ENCODE measurements around the gene FBXO46. TPM values are rescaled to one million over a fixed set of nuclear protein-coding genes. Genes with fewer than 3 reads are reported as not detected.
A peak's percentile ranks its signal among the peaks of the same experiment; 100 is the strongest.

The FBXO46 gene
- total and polyA plus RNA-seq, 2 of the 13 experiments (the other 11 are each of a cell fraction or from before 2014, with no cell fraction given): 6.2 to 6.4 TPM

DNA sequence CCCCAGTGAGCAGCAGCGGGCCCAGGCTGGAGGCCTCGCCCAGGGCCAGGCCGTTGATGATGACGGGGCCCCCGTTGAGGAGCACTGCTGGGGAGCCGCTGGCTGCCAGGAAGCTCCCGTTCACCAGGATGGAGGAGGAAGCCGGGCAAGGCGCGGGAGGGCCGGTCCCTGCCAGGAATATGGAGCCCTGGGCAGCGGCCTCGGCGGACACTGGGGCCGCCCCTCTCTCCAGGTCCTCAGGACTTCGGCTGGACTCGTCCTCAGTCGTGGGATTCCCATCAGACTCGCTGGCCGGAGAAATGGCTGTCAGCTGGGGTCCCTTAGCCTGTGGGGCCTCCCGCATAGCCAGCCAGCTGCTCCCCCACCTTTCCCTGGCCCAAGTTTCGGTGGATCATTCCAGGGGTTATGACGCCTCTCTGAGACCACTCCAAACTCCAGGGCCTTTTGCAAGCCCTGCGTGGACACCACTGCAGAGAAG is 36.2 kb upstream of the FBXO46 start (continued):
- TF ChIP-seq, protein P1, sequence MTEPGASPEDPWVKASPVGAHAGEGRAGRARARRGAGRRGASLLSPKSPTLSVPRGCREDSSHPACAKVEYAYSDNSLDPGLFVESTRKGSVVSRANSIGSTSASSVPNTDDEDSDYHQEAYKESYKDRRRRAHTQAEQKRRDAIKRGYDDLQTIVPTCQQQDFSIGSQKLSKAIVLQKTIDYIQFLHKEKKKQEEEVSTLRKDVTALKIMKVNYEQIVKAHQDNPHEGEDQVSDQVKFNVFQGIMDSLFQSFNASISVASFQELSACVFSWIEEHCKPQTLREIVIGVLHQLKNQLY (CRISPR knock-in tag; IDR thresholded peaks at IDR 0.05): 0 out of 2 replicates have a peak, but pooled peaks have one; percentile 7
- TF ChIP-seq ZSCAN30 (CRISPR knock-in tag; IDR thresholded peaks at IDR 0.05) (no peak), MED1 (CRISPR knock-in tag; IDR thresholded peaks at IDR 0.05) (no peak), RXRA (CRISPR knock-in tag; IDR thresholded peaks at IDR 0.05) (peak; percentile 22; the same call in 1 of the 2 replicates), SSRP1 (CRISPR knock-in tag; IDR thresholded peaks at IDR 0.05) (no peak), ZSCAN21 (CRISPR knock-in tag; IDR thresholded peaks at IDR 0.05; ENCODE audit: borderline replicate concordance) (0 out of 2 replicates have a peak, but pooled peaks have one; percentile 24), MEIS1 (CRISPR knock-in tag; IDR thresholded peaks at IDR 0.05; ENCODE audit: borderline replicate concordance) (0 out of 2 replicates have a peak, but pooled peaks have one; percentile 31), HNF4G (IDR thresholded peaks at IDR 0.05; ENCODE audit: borderline replicate concordance, low read depth, low read length) (no peak), HNF4G (CRISPR knock-in tag; IDR thresholded peaks at IDR 0.05; ENCODE audit: borderline replicate concordance, low read depth) (peak; percentile 18; the same call in 1 of the 2 replicates), ZC3H4 (CRISPR knock-in tag; IDR thresholded peaks at IDR 0.05; ENCODE audit: borderline replicate concordance) (no peak), ZFP1 (CRISPR knock-in tag; IDR thresholded peaks at IDR 0.05) (no peak), ZNF605 (CRISPR knock-in tag; IDR thresholded peaks at IDR 0.05) (0 out of 2 replicates have a peak, but pooled peaks have one; percentile 22), ZNF703 (CRISPR knock-in tag; IDR thresholded peaks at IDR 0.05; ENCODE audit: borderline replicate concordance) (no peak), MYC (CRISPR knock-in tag; IDR thresholded peaks at IDR 0.05; ENCODE audit: borderline replicate concordance) (0 out of 2 replicates have a peak, but pooled peaks have one; percentile 1), ZNF792 (CRISPR knock-in tag; IDR thresholded peaks at IDR 0.05) (no peak), ZFP36 (IDR thresholded peaks at IDR 0.05; ENCODE audit: borderline replicate concordance, low read depth, low read length, partially characterized antibody) (no peak), MBNL3 (CRISPR knock-in tag; conservative IDR thresholded peaks at IDR 0.05) (no peak), ZNF121 (CRISPR knock-in tag; IDR thresholded peaks at IDR 0.05) (no peak), ATAD3A (CRISPR knock-in tag; IDR thresholded peaks at IDR 0.05) (no peak), SNAPC2 (CRISPR knock-in tag; IDR thresholded peaks at IDR 0.05) (no peak), ZNF678 (CRISPR knock-in tag; IDR thresholded peaks at IDR 0.05) (0 out of 2 replicates have a peak, but pooled peaks have one; percentile 44), ZNF7 (CRISPR knock-in tag; IDR thresholded peaks at IDR 0.05) (no peak)
- TF ChIP-seq, protein P2, sequence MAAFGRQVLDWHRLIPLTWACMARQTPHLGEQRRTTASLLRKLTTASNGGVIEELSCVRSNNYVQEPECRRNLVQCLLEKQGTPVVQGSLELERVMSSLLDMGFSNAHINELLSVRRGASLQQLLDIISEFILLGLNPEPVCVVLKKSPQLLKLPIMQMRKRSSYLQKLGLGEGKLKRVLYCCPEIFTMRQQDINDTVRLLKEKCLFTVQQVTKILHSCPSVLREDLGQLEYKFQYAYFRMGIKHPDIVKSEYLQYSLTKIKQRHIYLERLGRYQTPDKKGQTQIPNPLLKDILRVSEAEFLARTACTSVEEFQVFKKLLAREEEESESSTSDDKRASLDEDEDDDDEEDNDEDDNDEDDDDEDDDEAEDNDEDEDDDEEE (CRISPR knock-in tag; IDR thresholded peaks at IDR 0.05): no peak
- TF ChIP-seq, protein P3, sequence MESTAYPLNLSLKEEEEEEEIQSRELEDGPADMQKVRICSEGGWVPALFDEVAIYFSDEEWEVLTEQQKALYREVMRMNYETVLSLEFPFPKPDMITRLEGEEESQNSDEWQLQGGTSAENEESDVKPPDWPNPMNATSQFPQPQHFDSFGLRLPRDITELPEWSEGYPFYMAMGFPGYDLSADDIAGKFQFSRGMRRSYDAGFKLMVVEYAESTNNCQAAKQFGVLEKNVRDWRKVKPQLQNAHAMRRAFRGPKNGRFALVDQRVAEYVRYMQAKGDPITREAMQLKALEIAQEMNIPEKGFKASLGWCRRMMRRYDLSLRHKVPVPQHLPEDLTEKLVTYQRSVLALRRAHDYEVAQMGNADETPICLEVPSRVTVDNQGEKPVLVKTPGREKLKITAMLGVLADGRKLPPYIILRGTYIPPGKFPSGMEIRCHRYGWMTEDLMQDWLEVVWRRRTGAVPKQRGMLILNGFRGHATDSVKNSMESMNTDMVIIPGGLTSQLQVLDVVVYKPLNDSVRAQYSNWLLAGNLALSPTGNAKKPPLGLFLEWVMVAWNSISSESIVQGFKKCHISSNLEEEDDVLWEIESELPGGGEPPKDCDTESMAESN (CRISPR knock-in tag; conservative IDR thresholded peaks at IDR 0.05): no peak
- TF ChIP-seq, protein P4, sequence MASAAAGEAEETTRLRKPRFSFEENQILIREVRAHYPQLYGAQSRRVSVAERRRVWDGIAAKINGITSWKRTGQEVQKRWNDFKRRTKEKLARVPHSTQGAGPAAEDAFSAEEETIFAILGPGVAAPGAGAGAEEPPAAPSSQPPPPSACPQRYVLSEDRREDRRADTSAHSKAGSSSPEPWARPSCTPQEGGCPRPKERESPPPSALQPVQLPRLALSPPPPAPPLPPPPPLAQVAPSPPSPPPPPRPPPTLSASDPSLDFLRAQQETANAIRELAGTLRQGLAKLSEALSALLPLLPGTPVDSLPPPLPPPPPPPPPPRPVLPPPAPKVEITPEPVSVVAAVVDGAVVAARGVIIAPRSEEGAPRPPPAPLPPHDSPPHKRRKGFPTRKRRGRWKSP (CRISPR knock-in tag; IDR thresholded peaks at IDR 0.05): peak; percentile 24; the same call in 1 of the 2 replicates
- TF ChIP-seq, protein P5, sequence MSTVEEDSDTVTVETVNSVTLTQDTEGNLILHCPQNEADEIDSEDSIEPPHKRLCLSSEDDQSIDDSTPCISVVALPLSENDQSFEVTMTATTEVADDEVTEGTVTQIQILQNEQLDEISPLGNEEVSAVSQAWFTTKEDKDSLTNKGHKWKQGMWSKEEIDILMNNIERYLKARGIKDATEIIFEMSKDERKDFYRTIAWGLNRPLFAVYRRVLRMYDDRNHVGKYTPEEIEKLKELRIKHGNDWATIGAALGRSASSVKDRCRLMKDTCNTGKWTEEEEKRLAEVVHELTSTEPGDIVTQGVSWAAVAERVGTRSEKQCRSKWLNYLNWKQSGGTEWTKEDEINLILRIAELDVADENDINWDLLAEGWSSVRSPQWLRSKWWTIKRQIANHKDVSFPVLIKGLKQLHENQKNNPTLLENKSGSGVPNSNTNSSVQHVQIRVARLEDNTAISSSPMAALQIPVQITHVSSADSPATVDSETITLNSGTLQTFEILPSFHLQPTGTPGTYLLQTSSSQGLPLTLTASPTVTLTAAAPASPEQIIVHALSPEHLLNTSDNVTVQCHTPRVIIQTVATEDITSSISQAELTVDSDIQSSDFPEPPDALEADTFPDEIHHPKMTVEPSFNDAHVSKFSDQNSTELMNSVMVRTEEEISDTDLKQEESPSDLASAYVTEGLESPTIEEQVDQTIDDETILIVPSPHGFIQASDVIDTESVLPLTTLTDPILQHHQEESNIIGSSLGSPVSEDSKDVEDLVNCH (CRISPR knock-in tag; IDR thresholded peaks at IDR 0.05): no peak
